GM21381 (cell line): Measurements from ENCODE around the gene SORCS1.

ENCODE experiments used
- ATAC-seq: cut with Tn5 transposase; IDR thresholded peaks from one replicate; pipeline ENCODE4 v1.9.1; 2021; ENCODE audit warnings: mild to moderate bottlenecking, moderate library complexity; ENCODE audit not compliant: unreplicated experiment

SORCS1 gene

GRCh38 chr10:107163881-107164861, at the start of gene SORCS1:
Gene SORCS1, minus strand, starts transcription at chr10:107164706.
- no peak for ATAC-seq

- ATAC-seq = no peak
Observed at GRCh38 chr10:107214261-107214660, 49.8 kb upstream of the SORCS1 start.

- ATAC-seq = no peak
Observed at GRCh38 chr10:107213861-107214260, 49.4 kb upstream of the SORCS1 start.

GRCh38 chr10:107206833-107207232, 42.3 kb upstream of the SORCS1 start:
- no peak for ATAC-seq

GRCh38 chr10:107169516-107169915, 5.0 kb upstream of the SORCS1 start:
- no peak for ATAC-seq

- ATAC-seq = no peak
Observed at GRCh38 chr10:107168738-107169137, 4.2 kb upstream of the SORCS1 start.

GRCh38 chr10:107166403-107166802, 1.9 kb upstream of the SORCS1 start:
- ATAC-seq = no peak

- no peak for ATAC-seq
Observed at GRCh38 chr10:107164992-107165391, 486 bp upstream of the SORCS1 start.

GRCh38 chr10:107163076-107163855, 1.2 kb downstream of the SORCS1 start:
- ATAC-seq = no peak

GRCh38 chr10:107160866-107161265, 3.6 kb downstream of the SORCS1 start:
- no peak for ATAC-seq

GRCh38 chr10:107159871-107160270, 4.6 kb downstream of the SORCS1 start:
- ATAC-seq = no peak

GRCh38 chr10:107157071-107157470, 7.4 kb downstream of the SORCS1 start:
- ATAC-seq = no peak

- ATAC-seq = no peak
Observed at GRCh38 chr10:107152087-107152486, 12.4 kb downstream of the SORCS1 start.

GRCh38 chr10:107148906-107149305, 15.6 kb downstream of the SORCS1 start:
- ATAC-seq = no peak

- no peak for ATAC-seq
Observed at GRCh38 chr10:107144490-107144889, 20.0 kb downstream of the SORCS1 start.

- ATAC-seq = no peak
Observed at GRCh38 chr10:107141524-107142061, 22.9 kb downstream of the SORCS1 start.

GRCh38 chr10:107139237-107139636, 25.3 kb downstream of the SORCS1 start:
- no peak for ATAC-seq

GRCh38 chr10:107133656-107134055, 30.9 kb downstream of the SORCS1 start:
- no peak for ATAC-seq

- ATAC-seq = no peak
Observed at GRCh38 chr10:107129000-107129399, 35.5 kb downstream of the SORCS1 start.

GRCh38 chr10:107126512-107127065, 37.9 kb downstream of the SORCS1 start:
- no peak for ATAC-seq

- ATAC-seq = no peak
Observed at GRCh38 chr10:107122703-107123102, 41.8 kb downstream of the SORCS1 start.
